ENCODE results near the gene RASGRF2. TPM values are rescaled to one million over a fixed set of nuclear protein-coding genes. Genes with fewer than 3 reads are reported as not detected.

RASGRF2 gene
- total and polyA plus RNA-seq, 2 of the 13 experiments (the other 11 are each of a cell fraction or from before 2014, with no cell fraction given) = 23.6 to 29.0 TPM

- in situ Hi-C loops (cut with HindIII; ENCODE audit: extremely low pct_ligation_motif_present, low pct_unique_long_range_greater_than_20kb) = no loop called here
- FAIRE-seq = no peak
Observed at GRCh38 chr5:81203729-81204128, 243.6 kb downstream of the RASGRF2 start.

More at GRCh38 chr5:81203729-81204128, 243.6 kb downstream of the RASGRF2 start:
- POLR2A ChIA-PET = no interaction called here
- Histone ChIP-seq H3K79me2 (ENCODE audit: insufficient read depth, low read length) (no peaks in the 10 kb centered on the region), H3K27me3 (ENCODE audit: control insufficient read depth in 1 of 2, insufficient read depth in 2 of 2, low read length in 2 of 2) (no peaks in the 10 kb centered on the region), H4K20me1 (ENCODE audit: insufficient read depth, low read length) (no peaks in the 10 kb centered on the region), H2AFZ (ENCODE audit: low read length) (no peak overlapping the region), H3K36me3 (replicated peaks in 1 of 2; ENCODE audit: control insufficient read depth in 1 of 2, insufficient read depth in 2 of 2, low read length in 2 of 2) (peaks cover 20 to 59% of the 10 kb centered on the region in 2 experiments), H3K4me2 (ENCODE audit: low read depth, low read length) (no peak overlapping the region), H3K9me3 (ENCODE audit: low read length) (no peaks in the 10 kb centered on the region), H3K4me3 (replicated peaks in 1 of 3; ENCODE audit: insufficient read depth in 1 of 3, low read depth in 2 of 3, low read length in 3 of 3) (no peak overlapping the region), H3K4me1 (ENCODE audit: insufficient read depth, low read length) (no peaks in the 10 kb centered on the region), H3K27ac (ENCODE audit: extremely low read length, insufficient read depth, low read length) (no peak overlapping the region), H3K9ac (ENCODE audit: insufficient read depth, low read depth, low read length) (no peak overlapping the region)
- CTCF ChIA-PET (ENCODE audit: low intra/inter-chr PET ratio, low total read pairs) = no interaction called here
- TF ChIP-seq ZNF761 (CRISPR knock-in tag; conservative IDR thresholded peaks at IDR 0.05) = no peak
- no peak for TF ChIP-seq ZFY (CRISPR knock-in tag; IDR thresholded peaks at IDR 0.05)
- TF ChIP-seq SP4 (CRISPR knock-in tag; IDR thresholded peaks at IDR 0.05) = no peak
- TF ChIP-seq KDM6A (CRISPR knock-in tag; IDR thresholded peaks at IDR 0.05; ENCODE audit: low read depth) = no peak
- no peak for TF ChIP-seq IRF2 (CRISPR knock-in tag; IDR thresholded peaks at IDR 0.05)
- TF ChIP-seq, protein P1, sequence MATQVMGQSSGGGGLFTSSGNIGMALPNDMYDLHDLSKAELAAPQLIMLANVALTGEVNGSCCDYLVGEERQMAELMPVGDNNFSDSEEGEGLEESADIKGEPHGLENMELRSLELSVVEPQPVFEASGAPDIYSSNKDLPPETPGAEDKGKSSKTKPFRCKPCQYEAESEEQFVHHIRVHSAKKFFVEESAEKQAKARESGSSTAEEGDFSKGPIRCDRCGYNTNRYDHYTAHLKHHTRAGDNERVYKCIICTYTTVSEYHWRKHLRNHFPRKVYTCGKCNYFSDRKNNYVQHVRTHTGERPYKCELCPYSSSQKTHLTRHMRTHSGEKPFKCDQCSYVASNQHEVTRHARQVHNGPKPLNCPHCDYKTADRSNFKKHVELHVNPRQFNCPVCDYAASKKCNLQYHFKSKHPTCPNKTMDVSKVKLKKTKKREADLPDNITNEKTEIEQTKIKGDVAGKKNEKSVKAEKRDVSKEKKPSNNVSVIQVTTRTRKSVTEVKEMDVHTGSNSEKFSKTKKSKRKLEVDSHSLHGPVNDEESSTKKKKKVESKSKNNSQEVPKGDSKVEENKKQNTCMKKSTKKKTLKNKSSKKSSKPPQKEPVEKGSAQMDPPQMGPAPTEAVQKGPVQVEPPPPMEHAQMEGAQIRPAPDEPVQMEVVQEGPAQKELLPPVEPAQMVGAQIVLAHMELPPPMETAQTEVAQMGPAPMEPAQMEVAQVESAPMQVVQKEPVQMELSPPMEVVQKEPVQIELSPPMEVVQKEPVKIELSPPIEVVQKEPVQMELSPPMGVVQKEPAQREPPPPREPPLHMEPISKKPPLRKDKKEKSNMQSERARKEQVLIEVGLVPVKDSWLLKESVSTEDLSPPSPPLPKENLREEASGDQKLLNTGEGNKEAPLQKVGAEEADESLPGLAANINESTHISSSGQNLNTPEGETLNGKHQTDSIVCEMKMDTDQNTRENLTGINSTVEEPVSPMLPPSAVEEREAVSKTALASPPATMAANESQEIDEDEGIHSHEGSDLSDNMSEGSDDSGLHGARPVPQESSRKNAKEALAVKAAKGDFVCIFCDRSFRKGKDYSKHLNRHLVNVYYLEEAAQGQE (IDR thresholded peaks at IDR 0.05; ENCODE audit: borderline replicate concordance in 1 of 2, low read depth in 1 of 2, low read length in 2 of 2) = no peak
- no peak for TF ChIP-seq BORCS8-MEF2B (CRISPR knock-in tag; IDR thresholded peaks at IDR 0.05)
- no peak for TF ChIP-seq ZNF766 (CRISPR knock-in tag; IDR thresholded peaks at IDR 0.05; ENCODE audit: borderline replicate concordance)
- TF ChIP-seq NR3C1 (CRISPR knock-in tag; IDR thresholded peaks at IDR 0.05) = no peak
- no peak for TF ChIP-seq ZNF510 (CRISPR knock-in tag; IDR thresholded peaks at IDR 0.05; ENCODE audit: low read depth)
- no peak for TF ChIP-seq RFX1 (IDR thresholded peaks at IDR 0.05)
- TF ChIP-seq SIN3A (IDR thresholded peaks at IDR 0.05; ENCODE audit: borderline replicate concordance, low read depth, low read length) = no peak
- TF ChIP-seq NFKBIZ (CRISPR knock-in tag; IDR thresholded peaks at IDR 0.05) = no peak
- no peak for TF ChIP-seq ZZZ3 (CRISPR knock-in tag; IDR thresholded peaks at IDR 0.05; ENCODE audit: borderline replicate concordance)
- intact Hi-C loops (cut with micrococcal nuclease; ENCODE audit: unreplicated experiment) = no loop called here
- ATAC-seq = no peak
- no peak for DNase-seq (ENCODE audit: low spot score)
- no TSS peak for BruUV-seq (replicated peaks)
- 100% methylated on average over 3 of the region's 3 CpGs for WGBS (ENCODE audit: low lambda C conversion rate)

Measured in HepG2 (cell line).